Umbilical cord (tissue), 2 donors: ENCODE measurements around the gene KCNA2. TPM values are rescaled to one million over a fixed set of nuclear protein-coding genes. Genes with fewer than 3 reads are reported as not detected.

Experiments used
- DNase-seq: peaks from one replicate; pipeline ENCODE4 v3.0.0-alpha.2; 2015; ENCODE audit warnings: low spot score
- total RNA-seq: library from RNA; depleted of rRNA; stranded (reverse); fragments of >200 nt; gene quantifications from one replicate; pipeline ENCODE4 v1.2.3, GENCODE V29; 2014; ENCODE audit warnings: low replicate concordance; ENCODE audit not compliant: insufficient read depth

Gene KCNA2
- 2.6 TPM for total RNA-seq

GRCh38 chr1:110605901-110606656, at the start of gene KCNA2:
TSS of gene KCNA2 (minus strand) at chr1:110606358. CDS start at chr1:110604782, 1,576 bp downstream.
- peak; percentile 54 for DNase-seq

DNA sequence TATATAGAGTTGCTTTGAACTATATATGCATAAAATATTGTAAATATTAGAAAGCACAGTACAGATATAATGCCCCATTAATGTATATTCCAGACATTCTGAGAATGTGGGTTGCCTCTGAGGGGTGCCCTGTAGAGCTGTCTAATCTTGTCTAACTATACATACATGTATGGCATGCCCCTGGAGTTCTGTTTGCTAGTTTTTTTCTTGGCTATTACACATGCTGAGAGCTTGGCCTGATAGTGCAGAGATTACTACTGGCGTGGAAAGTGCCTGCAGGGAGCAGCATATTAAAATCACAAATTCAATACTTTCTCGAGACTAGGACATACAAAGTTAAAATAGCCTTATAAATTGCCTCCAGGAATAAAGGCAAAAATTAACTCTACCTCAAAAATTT, 44.5 kb upstream of the KCNA2 start:
- DNase-seq, result no peak

- no peak for DNase-seq
Measured at GRCh38 chr1:110648417-110648816, 42.3 kb upstream of the KCNA2 start.

DNA sequence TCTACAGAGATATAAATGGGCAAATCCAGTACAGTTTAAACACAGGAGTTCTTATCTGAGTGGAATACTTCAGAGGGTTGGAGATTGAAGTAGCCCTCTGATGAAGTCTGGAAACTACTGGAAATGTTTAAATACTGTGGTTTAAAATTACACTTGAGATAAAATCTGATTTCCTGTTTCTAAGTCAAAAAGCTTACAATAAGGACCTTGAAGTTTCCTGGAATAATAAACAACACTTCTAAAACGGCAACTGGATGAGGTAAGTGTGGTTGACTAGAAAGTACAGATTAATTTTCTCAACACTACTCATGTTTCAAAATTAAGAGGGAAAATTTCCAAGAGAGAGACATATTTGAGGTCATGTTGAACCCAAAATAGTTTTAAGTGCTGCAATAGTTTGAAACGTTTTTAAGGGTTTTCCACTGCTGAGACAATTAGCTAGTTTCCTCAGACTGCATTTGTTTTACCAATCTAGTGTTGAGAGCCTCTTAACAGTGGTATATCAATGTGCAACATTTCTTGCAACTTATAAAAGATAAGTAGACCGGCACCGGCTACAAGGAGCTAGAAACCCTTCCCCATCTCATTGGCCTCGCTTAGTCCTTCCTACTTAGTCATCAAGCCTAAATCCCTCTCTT, 41.2 kb upstream of the KCNA2 start:
- no peak for DNase-seq

- DNase-seq, result no peak
Measured at GRCh38 chr1:110645821-110646735, 39.9 kb upstream of the KCNA2 start.

DNA sequence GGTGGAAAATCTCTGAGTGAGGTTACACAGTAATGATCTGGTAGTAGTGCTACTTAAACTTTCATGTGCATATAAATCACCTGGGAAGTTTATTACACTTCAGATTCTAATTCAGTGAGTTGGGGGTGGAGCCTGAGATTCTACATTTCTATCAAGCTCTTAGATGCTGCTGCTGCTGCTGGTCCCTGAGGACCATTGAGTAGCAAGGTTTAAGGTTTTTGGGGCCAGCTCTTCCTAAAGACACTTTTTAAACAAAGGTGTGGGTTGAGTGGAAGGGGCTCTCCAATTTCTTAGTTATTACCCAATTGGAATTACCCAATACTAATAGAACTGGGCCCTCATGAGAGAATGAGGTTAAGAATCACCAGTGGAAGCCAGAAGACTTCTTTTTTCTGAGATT, 39.1 kb upstream of the KCNA2 start:
- no peak for DNase-seq

GRCh38 chr1:110643879-110644472, 37.8 kb upstream of the KCNA2 start:
- no peak for DNase-seq

DNA sequence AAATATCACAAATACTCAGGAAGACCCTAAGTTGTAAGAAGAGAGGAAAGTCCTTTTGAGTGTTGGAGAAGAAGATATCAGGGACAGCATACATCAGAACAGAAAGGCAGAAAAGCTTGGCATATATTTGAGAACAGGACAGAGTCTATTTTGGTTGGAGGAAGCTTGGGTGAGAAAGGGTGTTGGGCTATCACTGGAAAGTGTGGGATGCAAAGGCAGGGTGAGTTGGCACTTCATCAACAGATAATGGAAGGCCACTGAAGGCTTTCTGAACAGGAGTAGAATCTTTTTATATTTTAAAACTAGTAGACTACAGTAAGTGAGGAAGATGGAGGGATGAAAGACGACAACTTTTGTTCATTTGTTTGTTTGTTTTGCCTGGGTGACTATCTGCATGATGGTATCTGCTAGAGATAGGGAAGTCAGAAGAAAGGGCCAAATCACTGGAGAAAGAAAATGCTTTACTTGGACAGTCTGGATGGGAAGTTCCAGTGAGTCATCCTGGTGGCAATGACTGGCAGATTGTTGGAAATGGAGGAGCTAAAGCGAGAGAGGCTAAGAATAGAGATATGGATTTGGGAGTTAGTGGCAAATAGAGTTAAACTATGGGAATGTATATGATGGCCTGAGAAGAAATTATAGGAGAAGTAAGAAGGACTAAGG, 33.7 kb upstream of the KCNA2 start:
- DNase-seq, result no peak

DNA sequence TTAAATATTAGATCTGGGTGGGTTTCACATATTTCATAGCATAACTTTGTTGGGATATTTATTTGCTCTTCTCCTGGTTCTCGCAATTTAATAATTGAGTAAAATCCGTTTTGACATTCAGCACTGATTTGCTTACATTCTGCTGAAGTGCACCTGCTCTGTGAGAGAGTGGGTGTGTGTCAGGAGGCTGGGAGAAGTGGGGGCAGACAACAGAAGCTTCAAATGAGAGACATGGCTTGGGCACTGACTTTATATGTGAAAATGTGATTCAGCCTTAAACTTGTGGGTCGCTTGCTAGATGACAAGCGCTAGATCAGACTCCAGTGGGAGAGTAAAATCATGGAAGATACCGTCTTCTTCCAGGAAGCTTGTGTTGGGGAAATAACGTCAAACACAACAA, 32.4 kb upstream of the KCNA2 start:
- DNase-seq, result no peak

GRCh38 chr1:110638058-110638457, 31.9 kb upstream of the KCNA2 start:
- no peak for DNase-seq

DNA sequence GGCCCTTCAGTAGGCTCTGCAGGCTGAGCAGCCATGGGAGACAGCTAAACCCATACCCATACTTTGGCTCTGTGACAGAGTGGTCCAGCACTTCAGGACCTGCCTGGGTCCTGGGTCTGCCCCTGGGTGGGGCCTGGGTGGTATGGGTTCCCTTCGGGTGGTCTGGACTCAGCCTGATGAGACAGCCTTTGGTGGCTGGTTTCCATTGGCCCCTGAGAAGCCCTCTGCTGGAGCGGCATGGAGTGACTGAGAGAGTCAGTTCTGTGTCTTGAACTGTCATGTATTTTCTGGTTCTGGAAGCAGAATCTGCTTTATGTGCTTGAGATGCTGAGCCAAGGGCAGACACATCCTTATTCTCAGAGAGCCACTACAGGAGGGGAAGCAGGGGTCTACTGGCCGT, 31.3 kb upstream of the KCNA2 start:
- DNase-seq, result no peak

- no peak for DNase-seq
Measured at GRCh38 chr1:110636149-110636935, 30.2 kb upstream of the KCNA2 start.

DNA sequence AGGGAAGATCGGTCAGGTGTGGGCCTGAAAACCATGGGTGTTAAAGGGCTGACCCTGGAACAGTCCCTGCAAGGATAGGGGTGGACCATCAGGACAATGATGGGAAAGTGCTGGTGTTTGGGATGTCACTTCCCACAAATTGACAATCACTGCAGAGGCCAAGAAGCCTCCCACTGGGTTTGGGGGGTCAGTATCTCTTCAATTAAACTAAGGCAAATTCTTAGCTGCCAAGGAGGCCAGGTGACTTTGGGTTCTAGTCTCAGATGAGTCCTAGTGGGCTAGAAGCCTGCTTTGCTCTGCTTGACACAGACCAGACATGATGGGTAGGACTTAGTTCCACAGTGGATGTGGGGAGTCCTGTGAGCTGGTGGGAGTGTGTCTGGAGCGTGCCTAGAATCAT, 29.3 kb upstream of the KCNA2 start:
- no peak for DNase-seq

DNA sequence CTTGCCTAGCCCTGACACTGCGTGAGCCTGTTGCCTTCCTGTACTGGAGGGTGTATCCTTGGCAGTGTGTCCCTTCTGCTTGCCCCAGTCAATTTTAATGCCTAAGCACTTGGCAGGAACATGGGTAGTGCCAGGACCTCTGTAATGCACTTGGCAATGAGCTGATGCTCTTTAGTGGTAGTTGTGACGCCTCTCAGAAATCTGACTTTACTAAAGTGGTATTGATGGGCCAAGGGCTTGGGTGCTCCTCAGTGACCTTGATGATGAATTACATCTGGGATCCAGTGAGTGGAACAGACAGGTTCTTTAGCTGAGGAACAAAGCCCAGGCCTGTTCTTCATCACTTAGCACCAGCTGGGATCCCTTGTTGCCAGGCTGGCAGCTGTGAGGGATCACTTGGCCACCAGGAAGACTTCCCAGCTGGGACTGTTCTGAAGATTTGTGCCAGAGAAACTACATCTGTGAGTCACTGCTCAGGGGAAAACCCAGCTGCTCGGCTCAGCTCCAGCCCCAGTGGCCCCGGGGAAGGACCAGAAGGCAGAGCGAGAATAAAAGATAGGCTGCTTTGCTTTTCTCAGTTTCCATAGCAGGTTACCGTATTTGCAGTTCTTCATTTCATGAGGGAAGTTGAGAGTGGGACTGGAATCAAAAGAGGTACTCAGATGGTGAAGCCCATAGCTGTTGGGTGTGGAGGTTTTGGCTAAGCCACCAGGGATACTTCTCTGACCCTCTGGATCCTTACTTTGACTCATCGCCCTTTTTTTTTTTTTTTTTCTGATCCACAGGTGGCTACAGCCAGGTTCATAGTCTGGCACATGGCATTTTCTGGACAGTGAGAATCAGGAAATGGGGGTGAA, 28.5 kb upstream of the KCNA2 start:
- DNase-seq, result peak; percentile 32

DNA sequence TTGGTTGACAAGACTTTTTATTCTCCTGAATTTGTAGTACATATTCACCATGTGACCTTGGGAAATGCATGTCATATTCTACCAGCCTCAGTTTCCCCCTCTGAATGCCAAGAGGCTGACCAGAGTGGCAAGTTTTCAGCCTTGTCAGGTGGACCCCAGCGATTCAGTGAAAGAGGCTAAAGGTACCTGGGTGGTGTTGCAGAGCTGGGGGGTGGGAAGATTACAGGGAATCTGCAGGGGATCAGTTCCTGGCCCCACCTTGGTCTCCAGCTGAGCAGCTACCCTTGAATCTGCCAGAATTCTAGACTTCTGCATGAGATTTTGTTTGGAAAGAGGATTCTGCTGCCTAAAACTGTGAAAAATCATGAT, 27.9 kb upstream of the KCNA2 start:
- DNase-seq, result no peak

DNA sequence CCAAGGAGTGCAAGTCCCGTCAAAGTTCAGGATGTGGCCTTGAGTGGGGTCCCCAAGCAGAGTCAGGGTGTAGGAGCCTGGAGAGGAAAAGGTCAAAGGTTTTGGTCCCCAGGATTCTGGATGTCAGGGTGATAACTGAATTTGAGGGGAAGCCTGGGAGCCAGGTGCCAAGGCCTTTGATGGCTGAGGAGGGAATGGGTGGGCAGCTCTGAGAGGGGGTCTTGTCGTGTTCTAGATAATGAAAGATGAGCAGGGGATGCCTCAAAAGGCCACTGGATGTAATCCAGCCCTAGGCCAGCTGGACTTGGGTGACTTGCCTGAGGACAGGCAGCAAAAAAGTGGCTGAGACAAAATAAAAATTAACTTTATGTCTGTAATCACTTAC, 27.5 kb upstream of the KCNA2 start:
- DNase-seq, result no peak

DNA sequence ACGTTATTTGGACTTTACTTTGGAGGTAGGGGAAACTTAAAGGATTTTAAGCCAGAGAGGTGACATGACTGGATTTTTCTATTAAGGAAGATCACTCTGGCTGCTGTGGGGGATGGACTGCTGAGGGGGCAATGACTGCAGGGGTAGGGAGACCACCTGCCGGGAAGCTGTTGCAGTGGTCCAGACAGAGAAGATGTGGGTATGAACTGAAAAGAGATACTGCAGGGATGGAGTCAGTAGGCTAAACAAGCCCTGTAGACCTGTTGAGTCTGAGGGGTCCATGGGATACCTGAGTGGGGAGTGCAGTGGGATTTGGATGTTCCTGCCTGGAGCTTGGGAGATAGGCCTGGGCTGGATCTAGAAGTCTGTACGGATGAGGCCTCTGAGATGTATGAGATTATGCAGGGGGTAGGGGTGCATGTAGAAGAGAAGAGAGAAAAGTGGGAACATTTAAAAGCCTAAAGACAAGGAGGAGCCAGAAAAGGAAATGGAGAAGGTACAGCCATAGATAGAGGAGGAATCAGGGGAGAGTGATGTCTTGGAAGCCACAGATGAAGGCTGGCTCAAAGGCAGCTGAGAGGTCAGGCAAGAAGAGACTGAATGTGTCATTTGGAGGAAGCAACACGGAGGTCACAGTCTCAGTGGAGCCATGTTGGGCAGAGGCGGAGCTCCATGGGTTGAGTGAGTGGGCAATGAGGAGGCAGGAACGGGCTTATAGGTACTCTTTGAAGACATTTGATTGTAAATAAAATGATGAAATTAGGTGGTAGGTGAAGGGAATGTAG, 25.9 kb upstream of the KCNA2 start:
- no peak for DNase-seq

- peak; percentile 36 for DNase-seq
Measured at GRCh38 chr1:110630839-110631663, 24.9 kb upstream of the KCNA2 start.
